RPMI8226 (cell line): ENCODE results near the gene RAB40C.
A peak's percentile ranks its signal among the peaks of the same experiment; 100 is the strongest.

Experiments
- DNase-seq: peaks from one replicate; pipeline ENCODE4 v3.0.0-alpha.2; 2015

RAB40C gene

DNA sequence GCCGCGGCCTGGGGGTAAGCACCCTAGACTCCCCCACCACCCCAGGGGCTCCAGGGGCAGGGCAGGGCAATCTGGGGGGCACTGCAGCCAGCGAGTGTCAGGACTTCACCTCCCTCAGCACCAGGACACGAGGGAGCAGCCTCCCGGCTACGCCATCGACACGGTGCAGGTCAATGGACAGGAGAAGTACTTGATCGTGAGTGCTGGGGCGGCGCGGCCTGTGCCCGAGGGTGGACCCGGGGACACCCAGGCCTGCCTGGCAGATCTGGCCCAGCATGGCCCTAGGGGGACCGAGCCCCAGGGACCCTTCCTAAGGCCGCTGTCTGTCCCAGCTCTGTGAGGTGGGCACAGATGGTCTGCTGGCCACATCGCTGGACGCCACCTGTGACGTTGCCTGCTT is 82.5 kb downstream of the RAB40C start:
- no peak for DNase-seq

DNA sequence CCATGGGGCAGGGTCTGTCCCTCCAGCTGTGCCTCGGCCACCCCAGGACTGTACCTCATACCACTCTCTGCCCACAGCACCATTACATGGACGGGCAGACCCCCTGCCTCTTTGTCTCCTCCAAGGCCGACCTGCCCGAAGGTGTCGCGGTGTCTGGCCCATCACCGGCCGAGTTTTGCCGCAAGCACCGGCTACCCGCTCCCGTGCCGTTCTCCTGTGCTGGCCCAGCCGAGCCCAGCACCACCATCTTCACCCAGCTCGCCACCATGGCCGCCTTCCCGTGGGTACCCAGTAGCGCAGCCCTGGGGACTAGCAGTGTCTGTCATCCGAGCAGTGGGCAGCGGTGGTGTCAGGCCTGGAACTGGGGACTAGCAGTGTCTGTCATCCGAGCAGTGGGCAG is 83.0 kb downstream of the RAB40C start:
- DNase-seq = no peak

GRCh38 chr16:673399-673991 is 83.6 kb downstream of the RAB40C start:
- DNase-seq = no peak

DNA sequence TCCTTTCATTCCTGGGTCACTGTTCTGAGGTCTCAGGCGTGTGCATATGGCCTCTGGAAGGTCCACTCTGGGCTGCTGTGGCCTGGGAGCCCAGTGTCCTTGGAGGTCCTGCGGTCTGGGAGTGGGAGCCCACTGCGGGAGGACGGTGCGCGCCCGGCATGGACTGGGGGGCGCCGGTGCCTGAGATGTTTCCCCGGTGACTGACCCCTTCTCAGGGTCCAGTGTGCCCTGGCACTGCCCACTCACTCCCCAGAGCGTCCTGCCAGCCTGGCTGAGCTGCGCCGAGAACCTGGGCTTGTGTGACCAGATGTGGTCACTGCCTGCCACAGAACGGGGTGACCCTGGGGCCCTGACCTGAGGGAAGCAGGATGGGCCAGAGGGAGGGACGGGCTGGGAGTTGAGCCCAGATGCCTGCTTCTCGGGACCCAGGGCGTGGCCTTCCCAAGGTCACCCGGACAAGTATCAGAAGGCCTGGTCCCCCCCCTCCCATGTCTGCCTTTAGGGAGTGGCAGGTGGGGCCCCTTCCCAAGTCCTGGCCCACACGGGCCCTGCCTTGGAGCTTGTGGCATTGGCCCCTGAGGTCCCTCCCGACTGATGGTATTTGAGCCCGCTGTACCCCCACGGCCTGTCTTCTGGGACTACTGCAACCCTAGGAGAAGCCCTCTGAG is 84.5 kb downstream of the RAB40C start:
- no peak for DNase-seq

DNA sequence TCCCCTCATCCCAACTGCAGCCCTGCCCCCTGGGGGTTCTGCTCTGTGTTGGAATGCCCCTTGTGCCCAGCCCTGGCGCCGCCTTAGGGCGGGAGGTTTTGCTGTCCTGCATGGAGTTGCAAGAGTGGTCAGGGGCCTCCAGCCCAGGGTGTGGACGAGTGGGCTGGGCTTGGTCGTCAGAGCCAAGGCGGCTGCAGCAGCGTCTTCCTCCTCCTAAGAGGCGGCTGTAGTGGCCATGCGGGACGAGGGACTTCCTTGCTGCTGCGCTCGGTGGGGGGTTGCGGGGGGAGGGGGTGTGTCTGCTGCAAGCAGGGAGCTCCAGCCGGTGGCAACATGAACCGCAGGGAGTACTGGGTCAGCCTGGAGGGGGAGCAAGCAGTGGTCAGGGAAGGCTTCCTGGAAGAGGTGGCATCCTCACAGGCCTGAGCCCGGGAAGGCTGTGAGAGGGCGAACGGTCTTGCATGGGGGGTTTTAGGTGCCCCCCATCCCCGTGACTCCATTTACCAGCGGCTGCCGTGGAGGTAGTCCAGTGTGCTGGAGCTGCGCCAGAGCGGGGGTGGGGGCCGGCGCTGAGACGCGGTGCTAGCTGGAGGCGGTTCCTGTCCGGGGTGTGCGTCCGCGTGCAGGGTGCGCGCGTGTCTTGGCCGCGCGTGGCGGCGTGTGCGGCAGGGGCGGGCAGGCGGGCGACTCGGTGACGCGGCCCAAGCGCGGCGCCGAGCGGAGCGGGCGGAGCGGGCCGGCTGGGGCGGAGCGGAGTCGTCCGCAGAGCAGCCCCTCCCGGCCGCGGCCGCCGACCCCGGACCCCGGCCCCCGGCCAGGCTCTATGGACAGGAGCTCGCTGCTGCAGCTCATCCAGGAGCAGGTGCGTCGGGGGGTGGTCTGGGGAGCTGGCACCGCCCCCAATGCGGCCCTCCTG is 85.4 kb downstream of the RAB40C start, which contains the start of gene RHBDL1:
TSS of gene RHBDL1 (plus strand) at position 704 of the 916 bp plus-strand sequence. CDS start at position 824, 120 bp downstream.
- DNase-seq = no peak

GRCh38 chr16:675884-676564 is 86.2 kb downstream of the RAB40C start:
- no peak for DNase-seq

- DNase-seq = no peak
These were observed 86.7 kb downstream of the RAB40C start for GRCh38 chr16:676565-676902.

DNA sequence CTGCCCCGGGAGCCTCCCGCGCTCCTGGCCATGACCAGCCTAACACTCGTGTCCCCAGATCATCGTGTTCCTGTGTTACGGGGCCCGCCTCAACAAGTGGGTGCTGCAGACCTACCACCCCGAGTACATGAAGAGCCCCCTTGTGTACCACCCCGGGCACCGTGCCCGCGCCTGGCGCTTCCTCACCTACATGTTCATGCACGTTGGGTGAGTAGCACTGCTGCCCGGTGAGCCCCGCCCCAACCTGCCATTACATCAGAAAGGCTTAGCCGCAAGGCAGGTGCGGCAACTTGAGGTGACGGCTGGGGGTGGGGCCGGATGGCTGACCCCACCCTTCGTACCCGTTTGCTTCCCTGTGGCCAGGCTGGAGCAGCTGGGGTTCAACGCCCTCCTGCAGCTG is 87.0 kb downstream of the RAB40C start:
- no peak for DNase-seq

- DNase-seq = no peak
These were observed 87.7 kb downstream of the RAB40C start for GRCh38 chr16:677316-678190.

DNA sequence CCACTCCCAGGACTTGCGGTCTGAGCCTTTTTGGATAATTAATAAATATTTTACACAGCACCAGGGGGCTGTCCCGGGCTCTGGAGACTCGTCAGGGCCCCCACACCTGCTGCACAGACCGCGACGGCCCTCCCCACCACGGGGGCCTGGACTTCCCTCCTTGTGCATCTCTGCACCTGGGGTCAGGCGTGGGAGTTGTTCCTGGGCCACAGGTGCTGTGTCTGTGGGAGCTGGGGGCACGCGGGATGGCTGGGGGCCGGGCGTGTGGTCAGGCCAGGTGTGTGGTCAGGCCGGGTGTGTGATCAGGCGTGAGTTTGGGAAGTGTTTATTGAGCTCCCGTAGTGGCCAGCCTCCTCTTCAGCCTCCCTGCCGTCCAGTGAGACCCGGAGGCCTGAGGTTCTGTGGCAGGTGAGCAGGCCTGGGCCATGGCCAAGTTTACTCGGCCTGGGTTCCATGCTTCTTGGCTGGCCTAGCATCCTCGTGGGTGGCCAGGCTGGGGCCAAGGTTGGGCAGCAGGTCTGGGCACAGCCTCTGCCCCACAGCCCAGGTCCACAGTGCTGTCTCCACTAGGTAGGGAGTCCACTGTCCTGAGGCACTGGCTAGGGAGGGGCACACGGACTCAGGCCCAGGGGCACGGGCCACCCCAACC is 88.5 kb downstream of the RAB40C start:
- peak; percentile 48 for DNase-seq
